Heart left ventricle (tissue), 16 donors: ENCODE data around the gene SLC10A1. TPM values are rescaled to one million over a fixed set of nuclear protein-coding genes. Genes with fewer than 3 reads are reported as not detected.

Experiments
- ATAC-seq, 4 donors: fragments of 200-7000 bp; cut with Tn5 transposase; one replicate each; pipeline ENCODE4 v1.9.1; 2020 to 2022; ENCODE audit warnings: moderate library complexity in 4 of 4, mild to moderate bottlenecking in 3 of 4, moderate number of reproducible peaks in 1 of 4
- DNase-seq, 5 donors: peaks; one replicate each; pipeline ENCODE4 v3.0.0-alpha.2; 2020
- H3K27ac ChIP-seq, 12 donors: fragments of 200-600 bp; sonication (generic) in 4 of 12; one replicate each; pipeline versions ENCODE4 v1.5.0 to v1.8.0; 2016 to 2022; ENCODE audit warnings: mild to moderate bottlenecking in 2 of 12
- H3K27me3 ChIP-seq, 9 donors: fragments of 200-600 bp; sonication (generic) in 2 of 9; one replicate each; pipeline versions ENCODE4 v1.5.1 to v1.8.0; 2016 to 2022; ENCODE audit warnings: mild to moderate bottlenecking in 3 of 9
- H3K36me3 ChIP-seq, 9 donors: fragments of 200-600 bp; sonication (generic) in 2 of 9; one replicate each; pipeline versions ENCODE4 v1.5.0 to v1.8.0; 2018 to 2022; ENCODE audit warnings: mild to moderate bottlenecking in 2 of 9
- H3K4me1 ChIP-seq, 12 donors: fragments of 200-600 bp; sonication (generic) in 4 of 12; one replicate each; pipeline versions ENCODE4 v1.5.0 to v1.8.0; 2016 to 2022; ENCODE audit warnings: mild to moderate bottlenecking in 3 of 12
- H3K4me3 ChIP-seq, 12 donors: fragments of 200-600 bp; sonication (generic) in 4 of 12; one replicate each; pipeline versions ENCODE4 v1.5.0 to v1.8.0; 2017 to 2022; ENCODE audit warnings: mild to moderate bottlenecking in 9 of 12, moderate library complexity in 4 of 12
- H3K9me3 ChIP-seq, 12 donors: fragments of 200-600 bp; sonication (generic) in 4 of 12; one replicate each; pipeline versions ENCODE4 v1.5.0 to v1.8.0; 2016 to 2022; ENCODE audit warnings: mild to moderate bottlenecking in 1 of 12
- POLR2A ChIP-seq, 2 donors: fragments of 450-650 bp; IDR thresholded peaks; one replicate each; pipeline ENCODE4 v1.6.1; 2017; ENCODE audit warnings: antibody characterized with exemption in 2 of 2, mild to moderate bottlenecking in 2 of 2, moderate library complexity in 2 of 2
- WGBS, 4 donors: extraction: QIAGEN DNeasy Blood & Tissue Kit in 2 of 4; methylation state at CpG; one replicate each; pipeline versions ENCODE4 v1.1.5 to v1.1.7; 2013 to 2018; 5-methylcytosine and 5-hydroxymethylcytosine counted together
- intact Hi-C, 10 donors: fragments of 100-400 bp; cut with DNase I; formaldehyde crosslinking; loops; one replicate each; pipeline versions ENCODE4 v1.11.1 to v1.14.2; 2022
- polyA plus RNA-seq, 2 donors: library from polyadenylated mRNA; stranded (reverse); fragments of 200-250 nt; gene quantifications; one replicate each; pipeline ENCODE4 v1.2.3, GENCODE V29; 2013
- total RNA-seq, 9 donors: library from RNA; depleted of rRNA in 2 of 9; stranded (reverse); fragments of >200 nt in 2 of 9; fragmentation: NEBNext Ultra II Directional in 3 of 9; extraction: Animal tissue kit (Norgen Biotek cat#: 25700) in 3 of 9; gene quantifications; one replicate each; pipeline versions ENCODE4 v1.1.0 to v1.2.4, GENCODE V29; 2016 to 2023
- TF ChIP-seq, protein P1 (sequence below), 12 donors: fragments of 200-600 bp; sonication (generic) in 4 of 12; IDR thresholded peaks; one replicate each; pipeline versions ENCODE4 v1.5.0 to v1.8.0; 2018 to 2022; ENCODE audit warnings: antibody characterized with exemption in 12 of 12, mild to moderate bottlenecking in 5 of 12
- donor health status: ischemic (EF 13 %, LVEDD 7.1; RV severe dilation, severe dysfunction).
- donor health status: healthy with polysubstance abuse.
- donor health status: DM: no; HTN: yes; CAD: no.
- donor health status: DM: no; HTN: no; CAD: no.
- donor health status: ischemic (EF 25% LVEDD 6.9; RV normal size, moderate dysfunction).
- donor health status: ischemic (EF 25% LVEDD 5.7; RV mildly dilated, moderate dysfunction).
- donor health status: healthy.
- donor health status: DM: yes; HTN: yes; CAD: no.
- donor health status: ischemic (EF 35%, LVEDD 5.7; RV mildly dilated, moderate dysfunction).
- donor health status: nonischemic (EF 11% LVEDD 7.7; RV severe dilation, severe dysfunction).
- donor health status: DM: yes; HTN: yes; CAD: no.
- donor health status: PGD.
- donor health status: ischemic (EF 29% LVEDD 5.4; RV normal size, mild dysfunction).
- donor health status: nonischemic (EF 23%, LVEDD 6.1; RV moderate dilation, normal function).

SLC10A1 gene
- total and polyA plus RNA-seq, 11 donors, result not detected

DNA sequence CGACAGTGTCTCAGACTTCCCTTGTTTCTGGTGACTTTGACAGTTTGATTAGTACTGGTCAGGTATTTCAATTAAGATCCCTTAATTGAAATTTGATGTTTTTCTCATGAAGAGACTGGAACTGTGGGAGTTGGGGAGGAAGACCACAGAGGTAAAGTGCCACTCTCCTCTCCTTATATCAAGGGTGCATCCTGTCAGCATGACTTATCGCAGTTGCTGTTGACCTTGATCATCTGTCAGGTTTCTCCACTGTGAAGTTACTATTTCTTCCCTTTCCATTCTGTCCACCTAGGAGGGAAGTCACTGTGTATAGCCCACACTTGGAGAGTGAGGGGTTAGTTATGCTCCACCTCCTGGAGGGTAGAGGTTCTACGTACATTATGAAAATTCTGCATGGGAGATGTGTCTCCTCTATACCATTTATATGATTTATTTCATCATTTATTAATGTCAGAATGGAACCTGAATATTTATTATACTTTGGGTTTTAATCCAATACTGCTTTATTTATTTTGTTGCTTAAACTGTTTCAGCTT lies 41.9 kb upstream of the SLC10A1 start:
- TF ChIP-seq, protein P1, sequence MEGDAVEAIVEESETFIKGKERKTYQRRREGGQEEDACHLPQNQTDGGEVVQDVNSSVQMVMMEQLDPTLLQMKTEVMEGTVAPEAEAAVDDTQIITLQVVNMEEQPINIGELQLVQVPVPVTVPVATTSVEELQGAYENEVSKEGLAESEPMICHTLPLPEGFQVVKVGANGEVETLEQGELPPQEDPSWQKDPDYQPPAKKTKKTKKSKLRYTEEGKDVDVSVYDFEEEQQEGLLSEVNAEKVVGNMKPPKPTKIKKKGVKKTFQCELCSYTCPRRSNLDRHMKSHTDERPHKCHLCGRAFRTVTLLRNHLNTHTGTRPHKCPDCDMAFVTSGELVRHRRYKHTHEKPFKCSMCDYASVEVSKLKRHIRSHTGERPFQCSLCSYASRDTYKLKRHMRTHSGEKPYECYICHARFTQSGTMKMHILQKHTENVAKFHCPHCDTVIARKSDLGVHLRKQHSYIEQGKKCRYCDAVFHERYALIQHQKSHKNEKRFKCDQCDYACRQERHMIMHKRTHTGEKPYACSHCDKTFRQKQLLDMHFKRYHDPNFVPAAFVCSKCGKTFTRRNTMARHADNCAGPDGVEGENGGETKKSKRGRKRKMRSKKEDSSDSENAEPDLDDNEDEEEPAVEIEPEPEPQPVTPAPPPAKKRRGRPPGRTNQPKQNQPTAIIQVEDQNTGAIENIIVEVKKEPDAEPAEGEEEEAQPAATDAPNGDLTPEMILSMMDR (IDR thresholded peaks at IDR 0.05), result no peak
- TF ChIP-seq POLR2A (IDR thresholded peaks at IDR 0.05), result no peak
- no peaks in the 10 kb centered on the region for H3K9me3 ChIP-seq
- 48 to 72% (median 62%) methylated on average over 3 of the region's 3 CpGs for WGBS, 4 donors
- H3K4me1 ChIP-seq, result no peaks in the 10 kb centered on the region
- no peaks in the 10 kb centered on the region for H3K36me3 ChIP-seq
- no peak overlapping the region for H3K4me3 ChIP-seq
- peaks cover 0 to 41% (median 11%) of the 10 kb centered on the region in 9 donors for H3K27me3 ChIP-seq
- no peak for ATAC-seq
- no peak overlapping the region for H3K27ac ChIP-seq
- intact Hi-C loops, result no loop called here
- DNase-seq, result no peak

DNA sequence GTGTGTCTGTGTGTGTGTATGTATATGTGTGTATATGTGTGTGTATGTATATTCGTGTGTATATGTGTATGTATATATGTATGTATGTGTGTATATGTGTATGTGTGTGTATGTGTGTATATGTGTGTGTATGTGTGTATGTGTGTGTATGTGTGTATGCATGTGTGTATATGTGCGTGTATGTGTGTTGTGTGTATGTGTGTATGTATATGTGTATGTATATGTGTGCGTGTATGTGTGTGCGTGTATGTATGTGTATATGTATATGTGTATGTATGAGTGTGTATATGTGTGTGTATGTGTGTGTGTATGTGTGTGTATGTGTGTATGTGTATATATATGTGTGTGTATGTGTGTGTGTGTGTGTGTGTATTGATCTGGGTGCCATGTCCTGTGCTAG lies 31.8 kb upstream of the SLC10A1 start:
- ATAC-seq, result peak in 1 of 4 donors; percentile 15

DNA sequence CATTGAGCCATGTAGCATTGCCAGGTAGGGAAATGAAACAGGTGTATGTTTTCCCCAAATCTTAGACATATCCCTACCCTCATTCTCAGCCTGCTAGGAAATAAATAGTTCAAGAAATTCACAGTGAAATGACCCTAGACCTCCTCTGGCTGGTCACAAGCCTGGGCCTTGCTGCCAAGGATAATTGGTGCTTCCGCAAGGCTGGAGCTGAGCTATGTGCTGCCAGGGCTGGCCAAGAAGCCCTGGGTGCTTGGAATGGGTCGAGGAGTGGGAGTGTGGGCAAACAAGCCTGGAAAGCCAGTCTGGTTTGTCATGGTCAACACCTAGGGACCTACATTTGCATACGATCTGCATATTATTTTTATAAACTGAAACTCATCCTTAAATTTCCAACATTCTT lies 31.3 kb upstream of the SLC10A1 start:
- WGBS, 4 donors, result 77 to 91% (median 87%) methylated on average over 3 of the region's 3 CpGs
- H3K36me3 ChIP-seq, result no peaks in the 10 kb centered on the region
- H3K27me3 ChIP-seq, result peaks cover 0 to 8% (median 0%) of the 10 kb centered on the region in 9 donors
- no peak overlapping the region for H3K4me3 ChIP-seq
- DNase-seq (no peak), ATAC-seq (no peak)
- TF ChIP-seq POLR2A (IDR thresholded peaks at IDR 0.05), result no peak
- TF ChIP-seq, protein P1 (IDR thresholded peaks at IDR 0.05), result no peak
- H3K9me3 ChIP-seq, result peaks cover 0 to 24% (median 5%) of the 10 kb centered on the region in 12 donors
- H3K27ac ChIP-seq, result no peak overlapping the region
- intact Hi-C loops, result no loop called here
- H3K4me1 ChIP-seq, result no peaks in the 10 kb centered on the region

More for the DNA sequence above, 31.8 kb upstream of the SLC10A1 start:
- Histone ChIP-seq H3K4me3 (no peak overlapping the region), H3K27me3 (peaks cover 0 to 8% (median 0%) of the 10 kb centered on the region in 9 donors), H3K36me3 (no peaks in the 10 kb centered on the region), H3K27ac (no peak overlapping the region), H3K4me1 (no peaks in the 10 kb centered on the region), H3K9me3 (peaks cover 0 to 24% (median 5%) of the 10 kb centered on the region in 12 donors)
- no peak for DNase-seq
- WGBS, 4 donors, result 71 to 93% (median 81%) methylated on average over 4 of the region's 4 CpGs
- TF ChIP-seq, protein P1 (IDR thresholded peaks at IDR 0.05), result no peak
- no peak for TF ChIP-seq POLR2A (IDR thresholded peaks at IDR 0.05)
- intact Hi-C loops, result no loop called here

DNA sequence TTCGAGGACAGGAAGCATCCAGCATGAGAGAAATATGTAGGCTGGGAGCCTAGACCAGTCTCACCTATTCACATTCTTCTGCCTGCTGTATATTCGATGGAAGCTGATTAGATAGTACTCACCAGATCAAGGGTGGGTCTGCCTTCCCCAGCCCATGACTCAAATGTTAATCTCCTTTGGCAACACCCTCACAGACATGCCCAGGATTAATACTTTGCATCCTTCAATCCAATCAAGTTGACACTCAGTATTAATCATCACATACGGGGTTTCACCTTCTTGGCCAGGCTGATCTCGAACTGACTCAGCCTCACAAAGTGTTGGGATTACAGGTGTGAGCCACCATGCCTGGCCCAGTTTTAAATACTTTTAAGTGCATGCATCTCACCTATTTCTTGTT lies 30.5 kb upstream of the SLC10A1 start:
- DNase-seq (no peak), ATAC-seq (no peak)
- Histone ChIP-seq H3K9me3 (peaks cover 0 to 24% (median 3%) of the 10 kb centered on the region in 12 donors), H3K27ac (no peak overlapping the region), H3K27me3 (peaks cover 0 to 8% (median 0%) of the 10 kb centered on the region in 9 donors), H3K4me1 (no peaks in the 10 kb centered on the region), H3K4me3 (no peak overlapping the region), H3K36me3 (no peaks in the 10 kb centered on the region)
- intact Hi-C loops, result no loop called here
- TF ChIP-seq POLR2A (IDR thresholded peaks at IDR 0.05), result no peak
- TF ChIP-seq, protein P1 (IDR thresholded peaks at IDR 0.05), result no peak
- WGBS, 4 donors, result 47 to 57% (median 53%) methylated on average over 4 of the region's 4 CpGs
